B cell (primary cell): ENCODE measurements around the gene NOVA1. TPM values are rescaled to one million over a fixed set of nuclear protein-coding genes. Genes with fewer than 3 reads are reported as not detected.
A peak's percentile ranks its signal among the peaks of the same experiment; 100 is the strongest.

Experiments
- ATAC-seq: fragments of 200-7000 bp; cut with Tn5 transposase; one replicate; pipeline ENCODE4 v1.10.0; 2021; ENCODE audit warnings: low read depth, mild to moderate bottlenecking, moderate number of reproducible peaks, moderate library complexity
- CTCF ChIA-PET: fragments of 350-600 bp; sonication (Branson Sonifier 250); formaldehyde crosslinking; loops from one replicate; lab custom pipeline; 2021; ENCODE audit warnings: antibody characterized with exemption, inconsistent platforms; lab: Charles Lee
- POLR2A ChIA-PET: fragments of 350-600 bp; sonication (Branson Sonifier 250); formaldehyde crosslinking; loops from one replicate; lab custom pipeline; 2021; ENCODE audit warnings: antibody characterized with exemption; lab: Charles Lee
- DNase-seq: peaks from one replicate; pipeline ENCODE4 v3.0.0; 2013
- H2AFZ ChIP-seq: 2 replicates; pipeline ENCODE4 v1.6.1; 2012; ENCODE audit warnings: mild to moderate bottlenecking, low read depth, low read length; ENCODE audit not compliant: insufficient read depth, poor library complexity, severe bottlenecking
- H3K27ac ChIP-seq, 2 donors: 1 replicate in 1 of 2; 2 replicates in 1 of 2; pipeline ENCODE4 v1.5.1; 2012 to 2013; ENCODE audit warnings: low read length in 2 of 2, mild to moderate bottlenecking in 2 of 2, moderate library complexity in 1 of 2
- H3K27me3 ChIP-seq, 4 experiments: fragments of 200-600 bp in 1 of 4; sonication (generic) in 1 of 4; replicated peaks in 1 of 4; 1 replicate in 2 of 4; 2 replicates in 2 of 4; pipeline versions ENCODE4 v1.6.1 to v1.7.0; 2013 to 2016; ENCODE audit warnings: low read length in 3 of 4, mild to moderate bottlenecking in 2 of 4, mixed read lengths in 1 of 4, moderate library complexity in 1 of 4; ENCODE audit not compliant: insufficient read depth in 4 of 4, control insufficient read depth in 3 of 4; ENCODE audit errors: control extremely low read depth in 1 of 4
- H3K36me3 ChIP-seq, 2 experiments: replicated peaks in 1 of 2; 1 replicate in 1 of 2; 2 replicates in 1 of 2; pipeline versions ENCODE4 v1.6.1 to v1.7.1; 2013; ENCODE audit warnings: low read length in 1 of 2; ENCODE audit not compliant: insufficient read depth in 2 of 2, control insufficient read depth in 1 of 2; ENCODE audit errors: control extremely low read depth in 1 of 2, extremely low read depth in 1 of 2
- H3K4me1 ChIP-seq, 2 donors: fragments of 200-600 bp in 1 of 2; sonication (generic) in 1 of 2; 1 replicate in 1 of 2; 2 replicates in 1 of 2; pipeline versions ENCODE4 v1.5.1 to v1.6.1; 2013 to 2017; ENCODE audit warnings: low read length in 2 of 2; ENCODE audit not compliant: control insufficient read depth in 2 of 2, insufficient read depth in 2 of 2
- H3K4me2 ChIP-seq: replicated peaks from 2 replicates; pipeline ENCODE3; 2012; ENCODE audit warnings: mild to moderate bottlenecking, low read depth, low read length; ENCODE audit not compliant: poor library complexity, severe bottlenecking
- H3K4me3 ChIP-seq, 5 experiments: fragments of 200-600 bp in 1 of 5; sonication (generic) in 1 of 5; 1 replicate in 3 of 5; 2 replicates in 2 of 5; pipeline versions ENCODE4 v1.5.1 to v1.7.0; 2011 to 2016; ENCODE audit warnings: low read length in 4 of 5, mild to moderate bottlenecking in 4 of 5, low read depth in 2 of 5, control low read depth in 1 of 5, moderate library complexity in 1 of 5; ENCODE audit not compliant: insufficient read depth in 1 of 5; ENCODE audit errors: control extremely low read depth in 1 of 5, extremely low read depth in 1 of 5
- H3K79me2 ChIP-seq: fragments of 200-600 bp; sonication (generic); one replicate; pipeline ENCODE4 v1.6.0; 2016; ENCODE audit warnings: low read length; ENCODE audit not compliant: control insufficient read depth, insufficient read depth
- H3K9ac ChIP-seq: fragments of 200-600 bp; sonication (generic); 2 replicates; pipeline ENCODE4 v1.6.1; 2017; ENCODE audit warnings: mild to moderate bottlenecking, low read length, moderate library complexity
- H3K9me3 ChIP-seq, 3 donors: one replicate each; pipeline versions ENCODE4 v1.6.1 to v1.7.1; 2013; ENCODE audit warnings: low read length in 2 of 3; ENCODE audit not compliant: control insufficient read depth in 2 of 3, insufficient read depth in 1 of 3; ENCODE audit errors: control extremely low read depth in 1 of 3
- H4K20me1 ChIP-seq: 2 replicates; pipeline ENCODE4 v1.6.0; 2012; ENCODE audit warnings: mild to moderate bottlenecking, low read length; ENCODE audit not compliant: insufficient read depth, control insufficient read depth, poor library complexity, severe bottlenecking
- H3K27ac Mint-ChIP-seq: one replicate; pipeline ENCODE4 v1.8.0; 2021; ENCODE audit warnings: mixed read lengths
- H3K27me3 Mint-ChIP-seq: one replicate; pipeline ENCODE4 v1.8.0; 2021; ENCODE audit warnings: mixed read lengths
- H3K4me1 Mint-ChIP-seq: one replicate; pipeline ENCODE4 v1.8.0; 2021; ENCODE audit warnings: mixed read lengths
- H3K4me3 Mint-ChIP-seq: one replicate; pipeline ENCODE4 v1.8.0; 2021; ENCODE audit warnings: mixed read lengths
- H3K9me3 Mint-ChIP-seq: one replicate; pipeline ENCODE4 v1.8.0; 2022; ENCODE audit warnings: mixed read lengths; ENCODE audit not compliant: insufficient read depth
- EZH2 ChIP-seq: IDR thresholded peaks from 2 replicates; pipeline ENCODE4 v1.6.1; 2012; ENCODE audit warnings: borderline replicate concordance, low read depth, mild to moderate bottlenecking, moderate library complexity, low read length; ENCODE audit not compliant: insufficient read depth, poor library complexity, severe bottlenecking
- WGBS: methylation state at CpG from one replicate; pipeline ENCODE4 v1.1.5; 2013; ENCODE audit warnings: missing lambda C conversion rate; ENCODE audit not compliant: insufficient coverage; 5-methylcytosine and 5-hydroxymethylcytosine counted together
- intact Hi-C: fragments of 100-400 bp; cut with micrococcal nuclease; formaldehyde crosslinking; loops from one replicate; pipeline ENCODE4 v1.10.0; 2022
- polyA plus RNA-seq: library from polyadenylated mRNA; depleted of rRNA; stranded (reverse); fragments of >200 nt; gene quantifications from 2 replicates; pipeline ENCODE4 v1.2.3, GENCODE V29; 2012
- total RNA-seq, 2 donors: library from RNA; stranded (reverse); fragments of 120-200 nt in 1 of 2; gene quantifications; 1 replicate in 1 of 2; 2 replicates in 1 of 2; pipeline versions ENCODE4 v1.2.3 to v1.2.4, GENCODE V29; 2013 to 2022
- TF ChIP-seq, protein P1 (sequence below): fragments of 200-600 bp; IDR thresholded peaks from one replicate; pipeline ENCODE4 v1.8.0; 2022; ENCODE audit warnings: antibody characterized with exemption, mild to moderate bottlenecking

Gene NOVA1
- total and polyA plus RNA-seq, 2 donors (not counting 1 experiment from before 2014, with no cell fraction given), result not detected

DNA sequence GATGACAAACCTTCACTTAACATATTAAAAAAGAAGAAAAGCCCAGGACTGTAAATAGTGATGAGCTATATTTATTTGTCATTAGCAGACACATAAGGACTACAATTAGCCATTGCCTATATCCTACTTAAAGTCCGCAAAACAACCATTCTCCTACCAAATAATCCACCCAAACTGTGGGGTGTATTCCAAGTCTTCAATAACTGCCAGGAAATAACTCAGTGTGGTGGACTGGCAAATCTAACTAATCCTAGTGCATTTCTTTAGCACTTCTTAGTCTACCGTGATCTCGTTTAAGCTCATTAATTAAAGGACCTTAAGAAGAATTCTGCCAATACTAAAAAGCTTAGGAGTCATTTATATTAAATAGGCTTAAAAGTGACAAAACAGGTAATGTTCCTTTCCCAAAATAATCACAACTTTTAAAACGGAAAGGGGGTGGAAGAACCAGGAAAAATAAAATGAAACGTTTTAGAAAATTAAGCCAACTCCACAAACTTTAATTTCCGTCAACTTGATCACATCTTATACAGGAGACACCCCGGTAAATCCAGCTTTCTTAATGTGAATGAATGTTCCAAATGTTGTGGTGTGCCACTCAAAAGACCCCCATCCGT, 1.8 kb downstream of the NOVA1 start:
- Histone ChIP-seq H3K79me2 (no peaks in the 10 kb centered on the region), H3K27me3 (peaks cover 0 to 19% (median 7%) of the 10 kb centered on the region in 4 experiments), H3K9me3 (peaks cover 0 to 9% (median 0%) of the 10 kb centered on the region in 3 donors), H3K36me3 (no peaks in the 10 kb centered on the region), H3K4me3 (no peak overlapping the region), H3K27ac (no peak overlapping the region), H4K20me1 (no peaks in the 10 kb centered on the region), H3K4me1 (no peaks in the 10 kb centered on the region), H3K9ac (no peak overlapping the region), H3K4me2 (no peak overlapping the region), H2AFZ (no peak overlapping the region)
- no peak for DNase-seq
- ChIA-PET POLR2A (no interaction called here), CTCF (no interaction called here)
- TF ChIP-seq, protein P1, sequence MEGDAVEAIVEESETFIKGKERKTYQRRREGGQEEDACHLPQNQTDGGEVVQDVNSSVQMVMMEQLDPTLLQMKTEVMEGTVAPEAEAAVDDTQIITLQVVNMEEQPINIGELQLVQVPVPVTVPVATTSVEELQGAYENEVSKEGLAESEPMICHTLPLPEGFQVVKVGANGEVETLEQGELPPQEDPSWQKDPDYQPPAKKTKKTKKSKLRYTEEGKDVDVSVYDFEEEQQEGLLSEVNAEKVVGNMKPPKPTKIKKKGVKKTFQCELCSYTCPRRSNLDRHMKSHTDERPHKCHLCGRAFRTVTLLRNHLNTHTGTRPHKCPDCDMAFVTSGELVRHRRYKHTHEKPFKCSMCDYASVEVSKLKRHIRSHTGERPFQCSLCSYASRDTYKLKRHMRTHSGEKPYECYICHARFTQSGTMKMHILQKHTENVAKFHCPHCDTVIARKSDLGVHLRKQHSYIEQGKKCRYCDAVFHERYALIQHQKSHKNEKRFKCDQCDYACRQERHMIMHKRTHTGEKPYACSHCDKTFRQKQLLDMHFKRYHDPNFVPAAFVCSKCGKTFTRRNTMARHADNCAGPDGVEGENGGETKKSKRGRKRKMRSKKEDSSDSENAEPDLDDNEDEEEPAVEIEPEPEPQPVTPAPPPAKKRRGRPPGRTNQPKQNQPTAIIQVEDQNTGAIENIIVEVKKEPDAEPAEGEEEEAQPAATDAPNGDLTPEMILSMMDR, result no peak
- no peak for TF ChIP-seq EZH2
- no peak overlapping the region for H3K27ac Mint-ChIP-seq
- peak overlapping the region; percentile 5 for H3K4me3 Mint-ChIP-seq
- peaks cover 35% of the 10 kb centered on the region for H3K27me3 Mint-ChIP-seq
- 50% methylated on average over 1 of the region's 8 CpGs for WGBS
- no peaks in the 10 kb centered on the region for H3K9me3 Mint-ChIP-seq
- H3K4me1 Mint-ChIP-seq, result peaks cover 2% of the 10 kb centered on the region
- ATAC-seq, result no peak
- intact Hi-C loops, result no loop called here

DNA sequence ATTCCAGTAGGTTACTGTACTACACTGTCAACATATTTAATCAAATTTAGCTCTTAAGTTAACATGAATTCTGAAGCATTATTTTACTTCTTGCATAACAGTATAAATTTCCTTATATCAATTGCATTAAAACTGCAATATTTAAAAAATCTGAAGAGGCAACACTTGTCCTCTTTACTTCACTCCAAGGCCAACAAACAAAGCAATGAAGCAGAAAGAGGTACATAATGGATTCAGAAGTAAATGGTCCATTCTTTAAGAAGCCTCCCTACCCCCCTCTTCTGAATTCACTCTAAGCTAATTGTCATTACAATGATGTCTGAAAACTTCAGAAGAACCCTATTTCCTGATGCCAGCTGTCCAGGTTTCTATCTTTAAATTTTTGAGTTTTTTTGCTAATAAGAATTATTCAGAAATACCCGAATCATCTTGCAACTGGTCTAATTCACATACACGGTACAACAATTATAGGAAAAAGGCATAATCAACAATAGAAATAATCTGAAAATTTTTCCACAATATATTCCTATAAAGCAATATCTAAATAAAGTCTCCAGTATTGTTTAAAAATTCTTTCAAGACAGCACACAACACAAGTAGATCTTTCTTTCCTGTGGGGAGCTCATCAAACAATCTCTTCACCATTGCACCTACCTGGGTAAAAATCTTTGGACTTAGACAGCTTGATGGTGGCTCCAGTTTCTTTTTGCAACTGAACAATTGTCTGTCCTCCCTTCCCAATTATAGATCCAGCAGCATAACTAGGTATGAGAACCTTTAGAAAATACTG, 2.9 kb downstream of the NOVA1 start:
- H3K9me3 ChIP-seq, result peaks cover 0 to 9% (median 0%) of the 10 kb centered on the region in 3 donors
- no peak overlapping the region for H3K4me2 ChIP-seq
- H3K4me3 ChIP-seq, result no peak overlapping the region
- no peak overlapping the region for H3K27ac ChIP-seq
- no peak overlapping the region for H2AFZ ChIP-seq
- Mint-ChIP-seq H3K27me3 (peaks cover 31% of the 10 kb centered on the region), H3K27ac (no peak overlapping the region), H3K4me3 (no peak overlapping the region), H3K4me1 (peaks cover 2% of the 10 kb centered on the region), H3K9me3 (no peaks in the 10 kb centered on the region)
- H3K9ac ChIP-seq, result no peak overlapping the region
- intact Hi-C loops, result no loop called here
- peaks cover 0 to 19% (median 6%) of the 10 kb centered on the region in 4 experiments for H3K27me3 ChIP-seq
- DNase-seq (no peak), ATAC-seq (no peak)
- POLR2A ChIA-PET, result no interaction called here
- TF ChIP-seq, protein P1, result no peak
- TF ChIP-seq EZH2, result no peak
- H3K36me3 ChIP-seq, result no peaks in the 10 kb centered on the region
- no CpG with 5 or more reads among the region's 2 CpGs for WGBS
- H3K79me2 ChIP-seq, result no peaks in the 10 kb centered on the region
- no peaks in the 10 kb centered on the region for H3K4me1 ChIP-seq
- CTCF ChIA-PET, result no interaction called here
- H4K20me1 ChIP-seq, result no peaks in the 10 kb centered on the region
